ENCODE results near the gene SNAI3. TPM values are rescaled to one million over a fixed set of nuclear protein-coding genes. Genes with fewer than 3 reads are reported as not detected.

The SNAI3 gene
- total RNA-seq, 1 donor from 2014 or later = not detected

- no peak for DNase-seq (ENCODE audit: extremely low spot score in 2 of 2)
- intact Hi-C loops (cut with DNase I) = no loop called here
- Histone ChIP-seq H3K27me3 (peaks cover 12% of the 10 kb centered on the region), H3K4me1 (peaks cover 2% of the 10 kb centered on the region), H3K4me3 (no peak overlapping the region), H3K36me3 (no peaks in the 10 kb centered on the region), H3K27ac (no peak overlapping the region), H3K9me3 (no peaks in the 10 kb centered on the region)
- TF ChIP-seq POLR2A (IDR thresholded peaks at IDR 0.05) (no peak), CTCF (IDR thresholded peaks at IDR 0.05) (no peak), POLR2AphosphoS5 (IDR thresholded peaks at IDR 0.05; ENCODE audit: insufficient read depth in 1 of 2, low read depth in 1 of 2) (no peak)
Measured at GRCh38 chr16:88640039-88640495, 46.2 kb downstream of the SNAI3 start.

GRCh38 chr16:88639231-88640038, 46.9 kb downstream of the SNAI3 start:
- intact Hi-C loops (cut with DNase I) = no loop called here
- no peak overlapping the region for H3K27ac ChIP-seq
- no peaks in the 10 kb centered on the region for H3K36me3 ChIP-seq
- no peak for TF ChIP-seq POLR2AphosphoS5 (IDR thresholded peaks at IDR 0.05; ENCODE audit: insufficient read depth in 1 of 2, low read depth in 1 of 2)
- TF ChIP-seq POLR2A (IDR thresholded peaks at IDR 0.05) = no peak
- TF ChIP-seq CTCF (IDR thresholded peaks at IDR 0.05) = no peak
- H3K9me3 ChIP-seq = no peaks in the 10 kb centered on the region
- H3K4me1 ChIP-seq = peaks cover 8% of the 10 kb centered on the region
- no peak overlapping the region for H3K4me3 ChIP-seq
- peaks cover 12% of the 10 kb centered on the region for H3K27me3 ChIP-seq
- DNase-seq (ENCODE audit: extremely low spot score in 2 of 2) = no peak

DNA sequence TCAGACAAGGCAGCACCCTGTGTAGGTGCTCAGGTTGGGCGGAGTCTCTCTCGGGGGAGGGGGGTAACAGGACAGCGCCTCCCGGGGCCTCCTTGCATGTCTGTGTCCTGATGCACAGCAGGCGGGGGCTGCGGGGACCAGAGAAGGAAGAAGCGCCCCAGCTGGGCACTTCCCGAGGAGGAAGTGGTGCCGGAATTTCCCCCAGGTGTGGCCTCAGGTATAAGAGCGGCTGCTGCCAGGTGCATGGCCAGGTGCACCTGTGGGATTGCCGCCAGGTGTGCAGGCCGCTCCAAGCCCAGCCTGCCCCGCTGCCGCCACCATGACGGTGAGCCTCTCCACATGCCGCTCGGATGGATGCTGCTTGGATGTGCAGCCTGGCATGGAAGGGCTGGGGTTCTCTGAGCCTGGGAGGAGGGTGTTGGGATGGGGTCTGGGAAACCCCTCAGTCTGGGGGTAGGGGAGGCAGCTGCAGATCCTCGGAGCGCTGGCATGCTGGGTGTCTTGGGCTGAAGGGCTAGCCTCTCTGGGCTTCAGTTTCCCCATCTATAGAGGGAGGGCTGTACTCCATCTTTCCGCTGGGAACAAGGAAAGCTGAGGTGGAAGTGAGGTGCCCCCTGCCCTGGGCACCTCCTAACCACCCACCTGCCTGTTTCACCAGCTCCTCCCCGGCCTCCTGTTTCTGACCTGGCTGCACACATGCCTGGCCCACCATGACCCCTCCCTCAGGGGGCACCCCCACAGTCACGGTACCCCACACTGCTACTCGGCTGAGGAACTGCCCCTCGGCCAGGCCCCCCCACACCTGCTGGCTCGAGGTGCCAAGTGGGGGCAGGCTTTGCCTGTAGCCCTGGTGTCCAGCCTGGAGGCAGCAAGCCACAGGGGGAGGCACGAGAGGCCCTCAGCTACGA, 47.7 kb downstream of the SNAI3 start, which contains the start of gene IL17C:
IL17C (plus strand) TSS at position 250 of the 908 bp plus-strand sequence; CDS start at position 320, 70 bp downstream.
- H3K27me3 ChIP-seq = peaks cover 12% of the 10 kb centered on the region
- no peaks in the 10 kb centered on the region for H3K36me3 ChIP-seq
- no peaks in the 10 kb centered on the region for H3K9me3 ChIP-seq
- TF ChIP-seq POLR2A (IDR thresholded peaks at IDR 0.05) (no peak), POLR2AphosphoS5 (IDR thresholded peaks at IDR 0.05; ENCODE audit: insufficient read depth in 1 of 2, low read depth in 1 of 2) (no peak), CTCF (IDR thresholded peaks at IDR 0.05) (no peak)
- H3K27ac ChIP-seq = no peak within 1 kb of the TSS
- intact Hi-C loops (cut with DNase I) = no loop called here
- peaks cover 16% of the 10 kb centered on the region for H3K4me1 ChIP-seq
- H3K4me3 ChIP-seq = no peak within 1 kb of the TSS
- DNase-seq (ENCODE audit: extremely low spot score in 2 of 2) = no peak

GRCh38 chr16:88636488-88637265, 49.6 kb downstream of the SNAI3 start:
- intact Hi-C loops (cut with DNase I) = no loop called here
- peaks cover 16% of the 10 kb centered on the region for H3K4me1 ChIP-seq
- no peak overlapping the region for H3K4me3 ChIP-seq
- peaks cover 12% of the 10 kb centered on the region for H3K27me3 ChIP-seq
- no peaks in the 10 kb centered on the region for H3K9me3 ChIP-seq
- H3K27ac ChIP-seq = no peak overlapping the region
- peaks cover 0 to 8% of the 10 kb centered on the region in 2 donors for H3K36me3 ChIP-seq
- DNase-seq (ENCODE audit: extremely low spot score in 2 of 2) = no peak
- TF ChIP-seq POLR2AphosphoS5 (IDR thresholded peaks at IDR 0.05; ENCODE audit: insufficient read depth in 1 of 2, low read depth in 1 of 2) (no peak), POLR2A (IDR thresholded peaks at IDR 0.05) (no peak), CTCF (IDR thresholded peaks at IDR 0.05) (no peak)
